Caco-2 (cell line): ENCODE data around the gene HOXA5. TPM values are rescaled to one million over a fixed set of nuclear protein-coding genes. Genes with fewer than 3 reads are reported as not detected.

Source experiments
- BruUV-seq: library from RNA; stranded (reverse); fragments of 400-500 nt; replicated peaks from 2 replicates; lab custom pipeline; 2021; lab: Mats Ljungman, UMichigan
- CTCF ChIA-PET: fragments of 300-600 bp; sonication (Branson Sonifier 250); formaldehyde crosslinking; loops from one replicate; lab custom pipeline; 2022; ENCODE audit warnings: antibody characterized with exemption; lab: Charles Lee
- POLR2A ChIA-PET: fragments of 300-600 bp; sonication (Branson Sonifier 250); formaldehyde crosslinking; loops from one replicate; lab custom pipeline; 2022; ENCODE audit warnings: antibody characterized with exemption; lab: Charles Lee
- DNase-seq, 2 experiments: peaks; one replicate each; pipeline versions ENCODE4 v3.0.0 to v3.0.0-alpha.2; 2020 to 2022
- H3K27me3 ChIP-seq: replicated peaks from 2 replicates; pipeline ENCODE4 v1.6.0; 2011; ENCODE audit warnings: low read length; ENCODE audit not compliant: control insufficient read depth, insufficient read depth
- H3K36me3 ChIP-seq: 2 replicates; pipeline ENCODE4 v1.5.1; 2011; ENCODE audit warnings: low read length; ENCODE audit not compliant: control insufficient read depth, insufficient read depth
- H3K4me1 ChIP-seq: fragments of 250-450 bp; sonication (Bioruptor Pico); 2 replicates; pipeline ENCODE4 v1.5.1; 2020; ENCODE audit warnings: mild to moderate bottlenecking
- H3K4me3 ChIP-seq: 2 replicates; pipeline ENCODE4 v1.5.1; 2011; ENCODE audit warnings: low read depth, mild to moderate bottlenecking, control low read depth, low read length
- H3K9me3 ChIP-seq: fragments of 250-450 bp; sonication (Bioruptor Pico); 2 replicates; pipeline ENCODE4 v1.5.1; 2020; ENCODE audit warnings: mild to moderate bottlenecking, moderate library complexity
- H3K27ac Mint-ChIP-seq: one replicate; pipeline ENCODE4 v1.8.0; 2022; ENCODE audit warnings: mixed read lengths; ENCODE audit not compliant: unreplicated experiment
- H3K27me3 Mint-ChIP-seq: one replicate; pipeline ENCODE4 v1.8.0; 2022; ENCODE audit warnings: mixed read lengths; ENCODE audit not compliant: insufficient read depth, unreplicated experiment
- H3K36me3 Mint-ChIP-seq: one replicate; pipeline ENCODE4 v1.8.0; 2022; ENCODE audit warnings: mild to moderate bottlenecking, mixed read lengths; ENCODE audit not compliant: insufficient read depth, unreplicated experiment
- H3K4me1 Mint-ChIP-seq: one replicate; pipeline ENCODE4 v1.8.0; 2022; ENCODE audit warnings: low read depth, mixed read lengths; ENCODE audit not compliant: unreplicated experiment
- H3K4me3 Mint-ChIP-seq: one replicate; pipeline ENCODE4 v1.8.0; 2022; ENCODE audit warnings: mild to moderate bottlenecking, moderate library complexity, mixed read lengths; ENCODE audit not compliant: unreplicated experiment
- H3K9me3 Mint-ChIP-seq: one replicate; pipeline ENCODE4 v1.8.0; 2022; ENCODE audit warnings: mixed read lengths; ENCODE audit not compliant: unreplicated experiment
- intact Hi-C: fragments of 100-400 bp; cut with micrococcal nuclease; formaldehyde crosslinking; loops from one replicate; pipeline ENCODE4 v1.10.0; 2022; ENCODE audit not compliant: unreplicated experiment
- total RNA-seq: library from RNA; stranded (reverse); gene quantifications from 2 replicates; pipeline ENCODE4 v1.2.3, GENCODE V29; 2022
- TF ChIP-seq, protein P1 (sequence below), 2 experiments: fragments of 200-600 bp in 1 of 2; IDR thresholded peaks; 1 replicate in 1 of 2; 2 replicates in 1 of 2; pipeline versions ENCODE4 v1.5.1 to v1.8.0; 2011 to 2022; ENCODE audit warnings: antibody characterized with exemption in 1 of 2, control low read depth in 1 of 2, inconsistent platforms in 1 of 2, low read depth in 1 of 2, low read length in 1 of 2, mild to moderate bottlenecking in 1 of 2, moderate library complexity in 1 of 2; ENCODE audit not compliant: insufficient read depth in 1 of 2, severe bottlenecking in 1 of 2, unreplicated experiment in 1 of 2

HOXA5 gene
- total RNA-seq, 1 experiment from 2014 or later = 4.9 TPM

DNA sequence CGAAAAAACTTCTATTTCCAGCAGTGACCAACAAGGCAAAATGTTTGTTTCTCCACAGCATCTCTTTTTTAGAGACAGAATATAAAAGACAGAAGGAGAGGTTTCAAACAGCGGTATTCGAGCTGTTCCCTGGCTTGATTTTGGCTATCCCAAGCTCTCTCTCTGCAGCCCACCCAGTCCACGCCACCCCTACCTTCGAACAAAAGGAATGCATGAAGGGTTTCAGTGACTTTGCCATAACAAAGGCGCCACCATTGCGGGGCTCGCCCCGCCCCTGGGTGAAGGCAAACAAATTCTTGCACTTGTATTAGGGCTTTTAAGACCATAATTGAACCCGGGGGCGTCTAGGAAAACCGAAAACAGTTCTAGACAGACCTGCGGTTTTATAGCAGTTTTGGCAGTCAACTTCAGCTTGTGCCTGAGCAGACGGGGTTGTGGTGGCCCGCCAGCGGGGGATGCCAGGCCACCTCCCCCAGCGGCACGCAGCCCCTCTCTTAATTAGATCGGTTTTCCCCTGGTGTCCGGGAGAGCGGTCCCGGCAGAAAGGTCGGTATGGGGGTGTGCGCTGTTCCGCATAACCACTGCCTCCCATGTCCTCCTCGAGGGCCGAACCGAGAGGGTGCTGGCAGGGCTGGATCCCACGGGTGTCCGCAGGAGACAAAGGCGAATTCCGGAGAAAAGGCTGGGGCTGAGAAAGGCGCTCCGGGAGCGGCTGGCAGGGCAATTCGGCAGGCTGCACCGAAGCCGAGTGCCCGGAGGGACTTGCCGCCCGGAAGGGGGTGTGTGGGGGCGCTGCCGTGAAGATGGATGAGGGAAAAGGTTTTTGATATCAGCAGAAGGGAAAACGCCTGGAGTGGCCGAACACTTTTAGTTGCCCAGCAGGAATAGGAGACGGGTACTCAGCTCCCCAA is 44.2 kb upstream of the HOXA5 start:
- CTCF ChIA-PET = interaction anchor here (1.9 kb wide), 1 partner anchor 8 kb away, joined by 6 read pairs; no protein-coding TSS in a partner anchor
- Histone ChIP-seq H3K36me3 (no peaks in the 10 kb centered on the region), H3K27me3 (peaks cover 5% of the 10 kb centered on the region), H3K9me3 (no peaks in the 10 kb centered on the region), H3K4me1 (peaks cover 14% of the 10 kb centered on the region), H3K4me3 (no peak overlapping the region)
- Mint-ChIP-seq H3K4me3 (no peak overlapping the region), H3K27me3 (peaks cover 8% of the 10 kb centered on the region), H3K4me1 (peaks cover 7% of the 10 kb centered on the region), H3K27ac (no peak overlapping the region), H3K9me3 (no peaks in the 10 kb centered on the region), H3K36me3 (peaks cover 6% of the 10 kb centered on the region)
- no TSS peak for BruUV-seq
- POLR2A ChIA-PET = no interaction called here
- TF ChIP-seq, protein P1, sequence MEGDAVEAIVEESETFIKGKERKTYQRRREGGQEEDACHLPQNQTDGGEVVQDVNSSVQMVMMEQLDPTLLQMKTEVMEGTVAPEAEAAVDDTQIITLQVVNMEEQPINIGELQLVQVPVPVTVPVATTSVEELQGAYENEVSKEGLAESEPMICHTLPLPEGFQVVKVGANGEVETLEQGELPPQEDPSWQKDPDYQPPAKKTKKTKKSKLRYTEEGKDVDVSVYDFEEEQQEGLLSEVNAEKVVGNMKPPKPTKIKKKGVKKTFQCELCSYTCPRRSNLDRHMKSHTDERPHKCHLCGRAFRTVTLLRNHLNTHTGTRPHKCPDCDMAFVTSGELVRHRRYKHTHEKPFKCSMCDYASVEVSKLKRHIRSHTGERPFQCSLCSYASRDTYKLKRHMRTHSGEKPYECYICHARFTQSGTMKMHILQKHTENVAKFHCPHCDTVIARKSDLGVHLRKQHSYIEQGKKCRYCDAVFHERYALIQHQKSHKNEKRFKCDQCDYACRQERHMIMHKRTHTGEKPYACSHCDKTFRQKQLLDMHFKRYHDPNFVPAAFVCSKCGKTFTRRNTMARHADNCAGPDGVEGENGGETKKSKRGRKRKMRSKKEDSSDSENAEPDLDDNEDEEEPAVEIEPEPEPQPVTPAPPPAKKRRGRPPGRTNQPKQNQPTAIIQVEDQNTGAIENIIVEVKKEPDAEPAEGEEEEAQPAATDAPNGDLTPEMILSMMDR (IDR thresholded peaks at IDR 0.05; ENCODE audit: insufficient read depth in 1 of 2, low read depth in 1 of 2, low read length in 1 of 2, severe bottlenecking in 1 of 2, unreplicated experiment in 1 of 2) = no peak
- DNase-seq = no peak
- intact Hi-C loops = no loop called here

DNA sequence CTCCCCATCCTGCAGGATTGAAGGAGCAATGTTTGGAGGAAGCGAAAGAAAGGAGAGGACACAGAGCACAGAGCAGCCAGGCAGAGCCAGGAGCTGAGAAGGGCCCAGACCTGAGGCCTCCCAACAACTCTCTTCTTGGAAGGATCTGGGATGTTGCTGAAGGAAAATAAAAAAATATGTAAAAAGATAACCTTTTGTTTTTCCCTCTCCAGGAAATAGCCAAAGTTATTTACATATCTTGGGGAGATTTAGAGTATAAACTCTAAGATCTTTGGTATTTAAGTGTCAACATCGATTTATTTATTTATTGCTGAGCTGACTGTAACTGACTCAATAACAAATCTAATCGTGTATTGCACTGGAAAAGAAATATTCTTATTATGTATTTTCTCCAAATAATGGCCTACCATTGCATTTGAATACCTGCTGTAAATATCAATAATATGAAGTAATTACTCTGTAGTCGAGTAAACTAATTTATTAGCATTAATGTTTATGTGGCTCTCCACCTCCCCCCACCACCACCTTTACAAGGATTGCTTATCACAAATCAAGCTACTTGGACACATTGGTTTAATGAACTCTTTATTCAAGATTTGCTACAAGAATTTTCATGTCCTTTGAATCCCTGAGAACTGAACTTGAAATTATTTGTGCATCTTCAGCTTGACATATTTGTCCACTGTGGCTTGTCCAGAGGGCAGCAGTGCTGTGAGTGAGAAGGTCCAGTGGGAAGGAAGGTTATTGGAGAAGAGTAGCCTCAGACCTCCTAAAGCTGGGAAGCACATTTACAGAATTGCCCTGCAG is 43.4 kb upstream of the HOXA5 start:
- Histone ChIP-seq H3K4me3 (no peak overlapping the region), H3K27me3 (peaks cover 5% of the 10 kb centered on the region), H3K4me1 (peaks cover 14% of the 10 kb centered on the region), H3K9me3 (no peaks in the 10 kb centered on the region), H3K36me3 (no peaks in the 10 kb centered on the region)
- BruUV-seq = no TSS peak
- DNase-seq = no peak
- Mint-ChIP-seq H3K27ac (no peak overlapping the region), H3K9me3 (no peaks in the 10 kb centered on the region), H3K4me1 (peaks cover 7% of the 10 kb centered on the region), H3K27me3 (peaks cover 8% of the 10 kb centered on the region), H3K4me3 (no peak overlapping the region), H3K36me3 (peaks cover 6% of the 10 kb centered on the region)
- intact Hi-C loops = no loop called here
- ChIA-PET POLR2A (no interaction called here), CTCF (interaction anchor here (0.6 to 1.9 kb wide), 2 partner anchors 9 to 467 kb away, joined by 3 to 6 read pairs; no protein-coding TSS in a partner anchor)
- TF ChIP-seq, protein P1 (IDR thresholded peaks at IDR 0.05; ENCODE audit: insufficient read depth in 1 of 2, low read depth in 1 of 2, low read length in 1 of 2, severe bottlenecking in 1 of 2, unreplicated experiment in 1 of 2) = no peak
